Kidney epithelial cell (primary cell): Measurements from ENCODE around the gene SNX19. TPM values are rescaled to one million over a fixed set of nuclear protein-coding genes. Genes with fewer than 3 reads are reported as not detected.

ENCODE experiments used
- DNase-seq: peaks from one replicate; pipeline ENCODE4 v3.0.0-alpha.2; 2010; ENCODE audit warnings: low read depth
- H3K27me3 ChIP-seq: 2 replicates; pipeline ENCODE4 v1.6.0; 2011; ENCODE audit warnings: low read length; ENCODE audit not compliant: control insufficient read depth, insufficient read depth
- H3K36me3 ChIP-seq: 2 replicates; pipeline ENCODE4 v1.5.1; 2011; ENCODE audit warnings: low read length; ENCODE audit not compliant: control insufficient read depth, insufficient read depth
- H3K4me3 ChIP-seq: 2 replicates; pipeline ENCODE4 v1.5.1; 2011; ENCODE audit warnings: low read depth, mild to moderate bottlenecking, control low read depth, low read length
- CTCF ChIP-seq: IDR thresholded peaks from 2 replicates; pipeline ENCODE4 v1.5.1; 2011; ENCODE audit warnings: mild to moderate bottlenecking, moderate library complexity, low read length, control low read depth, inconsistent platforms; ENCODE audit not compliant: insufficient read depth, poor library complexity, severe bottlenecking
- total RNA-seq: library from RNA; depleted of rRNA; stranded (reverse); fragments of >200 nt; gene quantifications from 2 replicates; pipeline ENCODE4 v1.2.3, GENCODE V29; 2015

SNX19 gene
- total RNA-seq, 1 donor from 2014 or later, result 96.1 TPM

- DNase-seq, result no peak
- peak; percentile 43 for TF ChIP-seq CTCF
- H3K36me3 ChIP-seq, result peaks cover 3% of the 10 kb centered on the region
- no peaks in the 10 kb centered on the region for H3K27me3 ChIP-seq
- H3K4me3 ChIP-seq, result no peak overlapping the region
Observed at GRCh38 chr11:130904380-130904779, 11.9 kb downstream of the SNX19 start.

GRCh38 chr11:130902380-130902779 is 13.9 kb downstream of the SNX19 start:
- TF ChIP-seq CTCF, result no peak
- H3K4me3 ChIP-seq, result no peak overlapping the region
- H3K27me3 ChIP-seq, result no peaks in the 10 kb centered on the region
- peaks cover 3% of the 10 kb centered on the region for H3K36me3 ChIP-seq
- no peak for DNase-seq

GRCh38 chr11:130899106-130899505 is 17.2 kb downstream of the SNX19 start:
- Histone ChIP-seq H3K36me3 (peaks cover under 1% of the 10 kb centered on the region), H3K27me3 (no peaks in the 10 kb centered on the region), H3K4me3 (no peak overlapping the region)
- TF ChIP-seq CTCF, result no peak
- no peak for DNase-seq

GRCh38 chr11:130897262-130898182 is 18.8 kb downstream of the SNX19 start:
- Histone ChIP-seq H3K36me3 (no peaks in the 10 kb centered on the region), H3K4me3 (no peak overlapping the region), H3K27me3 (no peaks in the 10 kb centered on the region)
- TF ChIP-seq CTCF, result no peak
- DNase-seq, result peak; percentile 47

GRCh38 chr11:130894322-130895025 is 21.8 kb downstream of the SNX19 start:
- Histone ChIP-seq H3K4me3 (no peak overlapping the region), H3K36me3 (no peaks in the 10 kb centered on the region), H3K27me3 (no peaks in the 10 kb centered on the region)
- DNase-seq, result no peak
- peak; percentile 87 for TF ChIP-seq CTCF
